HG02642 (cell line): Measurements from ENCODE around the gene CAPN9.
"Not testable (repeated sequence)": the region's sequence is repeated elsewhere in the genome, so short reads cannot be mapped to it uniquely, and the experiment has no call there.

Experiments
- ATAC-seq: cut with Tn5 transposase; IDR thresholded peaks from one replicate; pipeline ENCODE4 v1.9.1; 2021; ENCODE audit warnings: mild to moderate bottlenecking; ENCODE audit not compliant: unreplicated experiment, poor library complexity

CAPN9 gene, protein sequence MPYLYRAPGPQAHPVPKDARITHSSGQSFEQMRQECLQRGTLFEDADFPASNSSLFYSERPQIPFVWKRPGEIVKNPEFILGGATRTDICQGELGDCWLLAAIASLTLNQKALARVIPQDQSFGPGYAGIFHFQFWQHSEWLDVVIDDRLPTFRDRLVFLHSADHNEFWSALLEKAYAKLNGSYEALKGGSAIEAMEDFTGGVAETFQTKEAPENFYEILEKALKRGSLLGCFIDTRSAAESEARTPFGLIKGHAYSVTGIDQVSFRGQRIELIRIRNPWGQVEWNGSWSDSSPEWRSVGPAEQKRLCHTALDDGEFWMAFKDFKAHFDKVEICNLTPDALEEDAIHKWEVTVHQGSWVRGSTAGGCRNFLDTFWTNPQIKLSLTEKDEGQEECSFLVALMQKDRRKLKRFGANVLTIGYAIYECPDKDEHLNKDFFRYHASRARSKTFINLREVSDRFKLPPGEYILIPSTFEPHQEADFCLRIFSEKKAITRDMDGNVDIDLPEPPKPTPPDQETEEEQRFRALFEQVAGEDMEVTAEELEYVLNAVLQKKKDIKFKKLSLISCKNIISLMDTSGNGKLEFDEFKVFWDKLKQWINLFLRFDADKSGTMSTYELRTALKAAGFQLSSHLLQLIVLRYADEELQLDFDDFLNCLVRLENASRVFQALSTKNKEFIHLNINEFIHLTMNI

DNA sequence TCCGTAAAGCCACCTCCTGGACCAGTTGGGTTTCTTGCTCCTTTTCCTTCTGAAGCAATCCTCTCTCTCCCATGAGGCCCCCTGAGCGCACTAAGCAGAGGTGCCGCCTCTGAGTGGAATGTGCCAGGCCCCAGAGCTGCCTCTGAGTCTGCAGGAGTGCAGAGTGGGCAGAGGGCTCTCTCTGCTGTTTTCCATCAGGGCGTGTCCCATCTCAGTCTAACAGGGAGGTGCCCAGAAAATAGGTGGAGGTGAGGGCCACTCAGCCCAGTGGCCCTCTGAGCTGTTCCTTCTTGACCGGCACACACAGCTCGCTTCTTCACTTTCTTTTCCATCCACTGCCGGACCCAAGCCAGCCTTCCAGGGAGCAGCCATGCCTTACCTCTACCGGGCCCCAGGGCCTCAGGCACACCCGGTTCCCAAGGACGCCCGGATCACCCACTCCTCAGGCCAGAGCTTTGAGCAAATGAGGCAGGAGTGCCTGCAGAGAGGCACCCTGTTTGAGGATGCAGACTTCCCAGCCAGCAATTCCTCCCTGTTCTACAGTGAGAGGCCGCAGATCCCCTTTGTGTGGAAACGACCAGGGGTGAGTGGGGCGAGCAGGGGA is at the start of gene CAPN9:
CAPN9 (plus strand) TSS at position 262 of the 604 bp plus-strand sequence; CDS start at position 371, 109 bp downstream.
- ATAC-seq: no peak

DNA sequence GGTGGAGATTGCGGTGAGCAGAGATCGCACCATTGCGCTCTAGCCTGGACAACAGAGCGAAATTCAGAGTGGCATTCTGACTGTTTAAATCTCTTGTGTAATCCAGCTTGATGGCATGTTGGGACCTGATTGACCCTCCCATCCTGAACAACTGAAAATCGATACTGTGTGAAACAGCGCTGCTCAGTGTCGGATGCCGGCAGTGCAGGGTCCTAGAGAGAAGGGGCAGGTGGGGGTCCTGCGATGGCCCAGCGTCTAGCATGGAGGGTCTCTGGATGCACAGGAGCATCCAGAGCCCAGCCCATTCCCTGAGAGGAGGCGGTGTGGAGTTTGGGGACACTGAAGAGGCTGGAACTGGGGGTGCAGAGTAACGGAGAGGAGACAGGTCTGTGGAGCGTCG is 49.1 kb upstream of the CAPN9 start:
- ATAC-seq: no peak

DNA sequence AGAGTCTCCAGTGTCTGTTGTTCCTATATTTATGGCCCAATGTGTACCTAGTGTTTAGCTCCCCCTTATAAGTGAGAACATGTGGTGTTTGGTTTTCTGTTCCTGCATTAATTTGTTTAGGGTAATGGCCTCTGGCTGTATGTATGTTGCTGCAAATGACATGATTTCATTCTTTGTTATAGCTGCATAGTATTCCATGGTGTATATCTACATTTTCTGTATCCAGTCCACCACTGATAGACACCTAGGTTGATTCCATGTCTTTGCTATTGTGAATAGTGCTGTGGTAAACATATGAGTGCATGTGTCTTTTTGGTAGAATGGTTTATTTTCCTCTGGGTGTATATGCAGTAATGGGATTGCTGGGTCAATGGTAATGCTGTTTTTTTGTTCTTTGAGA is 48.2 kb upstream of the CAPN9 start:
- not testable (repeated sequence) for ATAC-seq

DNA sequence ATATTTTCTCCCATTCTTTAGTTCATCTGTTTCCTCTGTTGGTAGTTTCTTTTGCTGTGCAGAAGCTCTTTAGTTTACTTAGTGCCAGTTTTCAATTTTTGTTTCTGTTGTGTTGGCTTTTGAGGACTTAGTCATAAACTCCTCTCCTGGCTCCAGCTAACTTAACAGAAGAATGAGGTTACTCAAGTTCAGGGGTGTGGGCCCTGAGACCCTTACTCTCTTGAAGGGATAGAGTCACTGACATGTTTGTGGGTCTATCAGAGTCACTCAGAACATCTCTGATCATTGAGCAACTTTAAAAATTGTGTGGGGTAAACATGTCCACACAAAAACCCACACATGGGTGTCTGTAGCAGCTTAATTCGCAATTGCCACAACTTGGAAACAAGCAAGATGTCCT is 47.5 kb upstream of the CAPN9 start:
- ATAC-seq: no peak

DNA sequence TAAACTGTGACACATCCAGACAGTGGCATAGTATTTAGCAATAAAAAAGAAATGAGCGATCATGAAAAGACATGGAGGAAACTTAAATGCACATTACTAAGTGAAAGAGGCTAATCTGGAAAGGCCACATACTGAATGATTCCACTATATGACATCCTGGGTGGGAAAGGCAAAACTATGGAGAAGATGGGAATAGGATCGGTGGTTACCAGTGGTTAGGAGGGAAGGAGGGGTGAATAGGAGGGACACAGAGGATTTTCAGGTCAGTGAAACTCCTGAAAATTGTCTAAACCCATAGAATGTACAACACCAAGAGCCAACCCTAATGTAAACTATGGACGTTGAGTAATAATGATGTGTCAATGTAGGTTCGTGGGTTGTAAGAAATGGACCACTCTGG is 47.1 kb upstream of the CAPN9 start:
- ATAC-seq: no peak

DNA sequence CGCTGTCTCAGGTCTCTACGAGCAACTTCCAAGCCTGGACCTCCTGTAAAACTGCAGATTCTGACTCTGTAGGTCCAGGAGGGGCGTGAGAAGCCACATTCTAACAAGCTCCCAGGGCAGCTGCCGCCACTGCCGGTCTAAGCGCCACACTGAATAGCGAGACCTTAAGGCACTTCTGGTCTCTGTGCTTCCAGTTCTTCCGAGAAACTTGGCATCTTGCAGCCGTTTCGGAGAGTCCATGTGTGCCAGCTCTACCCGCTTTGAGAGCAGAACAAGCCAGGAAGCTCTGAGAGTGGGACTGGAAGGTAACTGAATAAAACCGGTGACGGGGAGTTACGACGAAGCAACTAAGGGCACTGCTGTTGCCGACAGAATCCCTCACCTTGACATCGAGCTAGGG is 45.8 kb upstream of the CAPN9 start:
- no peak for ATAC-seq

DNA sequence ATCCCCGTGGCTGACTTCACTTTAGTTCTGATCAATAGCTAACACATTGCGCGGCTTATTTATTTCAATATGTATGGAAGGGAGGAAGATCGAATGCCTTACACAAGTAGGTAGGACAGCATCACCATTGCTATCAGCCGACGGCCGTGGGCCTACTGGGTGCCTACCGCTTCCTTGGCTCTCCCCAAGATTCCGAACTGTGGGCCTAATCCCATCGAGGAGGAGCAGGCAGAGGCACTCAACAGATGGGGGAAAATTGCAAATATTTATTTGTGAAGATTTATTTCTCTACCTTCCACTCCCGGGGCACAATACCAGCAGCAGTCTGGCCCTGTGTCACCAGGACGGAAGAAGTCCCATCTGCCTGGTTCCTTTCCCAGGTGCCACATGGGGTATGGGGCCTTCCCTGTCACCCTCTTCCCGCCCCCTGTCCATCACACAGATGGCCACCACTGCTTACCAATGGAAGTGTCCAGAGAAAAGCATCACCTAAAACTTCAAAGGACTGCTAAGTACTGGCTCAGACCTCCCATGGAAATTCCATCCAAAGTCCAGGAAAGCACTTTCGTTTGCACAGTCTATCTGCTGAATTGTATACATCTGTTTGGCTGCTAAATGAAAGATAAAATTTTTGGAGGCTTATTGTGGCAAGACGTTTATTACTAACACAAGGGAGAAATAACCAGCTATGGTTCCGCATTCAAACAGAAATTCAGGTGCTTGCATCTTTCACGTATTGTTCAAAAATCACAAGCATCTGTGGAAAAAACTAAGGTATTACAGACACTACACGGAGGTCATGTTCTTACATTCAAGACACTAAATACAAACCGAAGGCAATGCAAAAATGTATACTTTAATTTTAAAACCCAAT is 45.1 kb upstream of the CAPN9 start:
- ATAC-seq: no peak

DNA sequence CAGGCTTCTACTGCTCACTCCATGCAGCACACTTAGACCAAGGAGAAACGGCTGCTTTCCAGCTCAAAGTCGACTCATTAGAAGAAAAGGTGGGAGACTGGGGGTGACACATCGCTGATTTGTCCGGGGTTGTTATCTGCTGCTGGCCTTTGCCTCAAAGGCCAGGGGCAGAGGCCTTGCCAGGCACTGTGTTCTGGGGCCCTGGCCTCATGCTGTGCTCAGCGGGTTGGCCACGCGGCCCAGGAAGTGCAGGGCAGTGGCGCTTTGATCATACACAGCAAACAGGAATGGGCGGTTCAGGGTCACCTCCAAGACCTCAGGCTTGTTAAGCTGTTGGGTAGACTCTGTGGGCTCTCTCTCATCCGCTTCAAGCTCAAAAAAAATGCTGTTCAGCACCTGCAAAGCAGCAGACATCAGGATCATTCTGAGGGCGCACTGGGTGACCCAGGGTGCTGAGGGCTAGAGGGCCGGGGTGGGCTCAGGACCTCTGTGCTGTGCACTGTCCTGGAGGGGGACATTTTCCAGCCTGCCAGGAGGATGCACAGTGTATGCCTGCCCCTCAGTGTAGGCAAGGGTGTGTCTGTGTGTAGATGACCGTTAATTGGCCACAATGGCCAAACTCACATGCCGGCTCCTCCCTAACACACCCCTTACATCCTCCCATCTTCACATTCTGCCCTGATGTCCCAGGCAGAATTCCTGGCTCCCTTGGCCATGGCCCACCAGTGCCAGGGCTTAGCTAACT is 44.1 kb upstream of the CAPN9 start:
- ATAC-seq: no peak

DNA sequence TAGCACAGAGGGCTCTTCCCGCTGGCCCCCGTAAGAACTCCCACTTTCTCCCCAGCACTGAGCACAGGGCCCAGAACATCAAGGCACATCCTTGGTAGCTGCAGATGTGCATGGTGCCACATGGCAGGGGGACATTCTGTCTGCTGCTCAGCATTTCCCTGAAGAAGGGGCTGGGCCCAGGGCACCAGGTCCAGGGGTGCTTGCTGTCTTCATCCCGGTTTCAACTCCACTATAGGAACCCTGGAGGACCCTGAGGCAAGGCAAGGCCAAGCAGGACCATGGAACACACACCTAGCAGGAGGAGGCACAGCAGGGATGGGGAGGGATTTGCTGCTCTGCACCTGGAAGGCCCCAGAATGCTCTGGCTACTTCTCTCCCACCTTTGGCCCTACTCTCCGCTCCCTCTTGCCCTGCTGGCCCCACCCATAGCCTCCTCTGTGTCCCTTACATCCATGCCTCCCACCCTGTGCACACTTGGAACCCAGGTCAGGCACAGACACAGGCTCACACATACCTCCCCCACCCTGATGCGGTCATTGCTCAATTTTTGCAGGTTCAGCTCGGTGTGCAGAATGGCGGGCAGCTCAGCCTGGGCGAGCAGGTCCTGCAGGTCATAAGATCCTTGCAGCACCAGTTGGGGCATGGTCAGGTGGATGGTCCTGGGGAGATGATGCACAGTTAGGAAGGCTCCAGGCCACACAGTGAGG is 43.4 kb upstream of the CAPN9 start:
- no peak for ATAC-seq

DNA sequence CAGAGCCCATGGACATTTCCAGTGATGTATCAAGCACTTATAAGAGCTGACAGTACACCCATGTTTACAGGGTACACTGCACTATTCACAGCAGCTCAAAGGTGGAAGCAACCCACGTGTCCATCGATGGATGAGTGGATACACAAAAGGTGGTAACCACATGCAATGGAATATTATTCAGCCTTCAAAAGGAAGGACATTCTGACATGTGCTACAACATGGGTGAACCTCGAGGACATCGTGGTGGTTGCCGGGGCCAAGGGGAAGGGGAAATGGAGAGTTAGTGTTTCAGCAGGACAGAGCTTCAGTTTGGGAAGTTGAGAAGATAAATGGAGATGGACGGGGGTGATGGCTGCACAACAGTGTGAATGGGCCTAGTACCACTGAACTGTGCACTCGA is 42.4 kb upstream of the CAPN9 start:
- no peak for ATAC-seq

DNA sequence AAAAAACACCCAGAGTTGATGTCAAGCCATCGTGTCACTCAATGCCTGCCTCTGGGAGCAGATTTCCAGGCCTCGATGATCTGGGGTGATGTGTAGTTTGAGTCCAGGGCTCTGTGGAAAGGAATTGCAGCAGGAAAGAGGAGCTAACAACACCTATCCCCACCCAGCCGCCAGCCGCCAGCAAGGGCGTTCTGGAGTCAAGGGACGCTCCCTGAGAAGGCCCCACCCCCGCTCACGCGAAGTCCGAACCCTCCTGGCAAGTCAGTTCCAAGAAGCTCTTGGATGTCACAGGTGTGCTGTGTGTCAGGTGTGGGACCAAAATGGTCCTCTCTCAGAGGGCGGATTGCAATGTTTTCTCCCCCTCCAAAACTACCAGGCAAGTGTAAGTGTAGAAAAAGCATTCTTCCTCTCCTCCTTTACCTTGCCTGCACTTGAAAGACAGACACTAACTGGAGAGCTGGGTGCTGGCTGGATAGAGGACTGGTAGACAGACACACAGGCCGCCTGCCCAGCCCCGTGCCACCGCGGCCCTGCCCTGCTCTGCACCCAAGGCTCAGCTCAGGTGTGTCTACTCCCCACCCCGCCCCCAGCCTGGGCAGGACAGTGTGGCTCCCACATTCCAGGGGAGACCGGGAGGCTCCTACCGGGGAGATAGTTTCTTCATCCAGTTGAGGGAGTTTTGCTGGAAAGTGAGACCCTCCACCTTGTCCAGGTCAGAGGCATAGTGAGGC is 41.7 kb upstream of the CAPN9 start:
- no peak for ATAC-seq

DNA sequence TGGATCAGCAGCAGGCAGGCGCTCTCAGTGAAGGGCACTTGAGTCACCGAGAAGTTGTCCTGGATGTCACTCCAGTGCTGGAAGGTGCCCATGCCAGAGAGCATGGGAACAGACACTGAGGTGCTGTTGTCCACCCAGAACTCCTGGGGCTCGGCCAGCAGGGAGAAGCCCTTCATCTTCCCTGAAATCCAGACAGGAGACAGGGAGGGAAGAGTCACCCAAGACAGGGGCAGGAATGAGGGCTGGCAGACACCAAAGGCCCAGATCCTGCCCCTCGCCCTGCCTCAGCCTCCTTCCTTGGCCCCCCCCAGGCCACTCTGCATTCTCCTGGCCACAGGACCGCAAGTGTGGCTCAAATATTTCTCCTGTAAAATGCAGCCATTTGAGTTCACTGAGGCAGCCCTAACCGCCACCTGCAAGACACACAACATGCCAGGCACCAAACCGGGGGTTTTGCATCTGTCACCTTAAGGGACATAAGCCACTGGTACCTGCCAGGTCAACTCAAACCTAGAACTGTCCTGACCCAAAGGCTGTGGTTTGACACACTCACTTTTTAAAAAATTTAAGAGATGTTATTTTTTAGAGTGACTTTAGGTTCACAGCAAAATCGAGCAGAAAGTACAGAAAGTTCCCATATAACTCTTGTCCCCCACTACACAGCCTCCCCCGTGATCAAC is 41.0 kb upstream of the CAPN9 start:
- no peak for ATAC-seq

DNA sequence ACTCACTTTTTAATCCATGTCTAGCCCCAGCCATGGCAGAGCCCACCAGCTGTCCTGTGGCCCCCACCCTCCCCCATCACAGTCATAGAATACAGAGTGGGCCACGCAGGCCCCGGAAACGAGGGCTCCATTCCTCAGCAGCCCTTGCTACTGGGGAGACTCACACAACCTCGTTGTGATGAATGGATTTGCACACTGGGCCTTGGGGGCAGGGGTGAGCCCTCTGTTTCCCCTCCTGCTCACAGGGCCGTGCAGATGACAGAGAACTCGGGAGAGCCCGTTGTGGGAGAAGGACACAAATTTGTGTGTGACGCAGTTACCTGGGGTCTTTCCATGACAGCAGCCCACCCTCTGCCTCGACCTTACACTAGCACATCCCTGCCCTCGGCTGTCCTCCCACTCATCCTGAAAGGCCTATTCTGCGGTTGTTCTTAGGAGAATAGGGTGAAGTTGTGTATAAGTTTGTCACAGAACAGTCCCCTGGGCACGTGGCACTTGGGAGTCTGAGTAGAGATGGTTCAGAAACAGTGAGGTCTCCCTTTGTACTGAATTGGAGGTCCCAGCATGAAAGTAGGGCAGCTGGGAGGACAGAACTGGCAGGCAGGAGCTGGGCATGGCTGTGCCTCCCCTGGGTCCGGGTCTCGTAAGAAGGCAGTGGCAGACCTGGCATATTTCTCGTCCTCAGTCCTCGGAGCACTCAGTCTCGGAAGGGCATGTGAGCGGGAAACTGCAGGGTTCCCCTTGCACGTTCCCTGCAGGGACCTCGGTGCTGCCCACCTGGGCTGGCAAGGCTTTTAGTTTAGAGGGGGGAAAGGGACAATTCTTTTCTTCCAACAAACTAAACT is 40.1 kb upstream of the CAPN9 start:
- no peak for ATAC-seq

DNA sequence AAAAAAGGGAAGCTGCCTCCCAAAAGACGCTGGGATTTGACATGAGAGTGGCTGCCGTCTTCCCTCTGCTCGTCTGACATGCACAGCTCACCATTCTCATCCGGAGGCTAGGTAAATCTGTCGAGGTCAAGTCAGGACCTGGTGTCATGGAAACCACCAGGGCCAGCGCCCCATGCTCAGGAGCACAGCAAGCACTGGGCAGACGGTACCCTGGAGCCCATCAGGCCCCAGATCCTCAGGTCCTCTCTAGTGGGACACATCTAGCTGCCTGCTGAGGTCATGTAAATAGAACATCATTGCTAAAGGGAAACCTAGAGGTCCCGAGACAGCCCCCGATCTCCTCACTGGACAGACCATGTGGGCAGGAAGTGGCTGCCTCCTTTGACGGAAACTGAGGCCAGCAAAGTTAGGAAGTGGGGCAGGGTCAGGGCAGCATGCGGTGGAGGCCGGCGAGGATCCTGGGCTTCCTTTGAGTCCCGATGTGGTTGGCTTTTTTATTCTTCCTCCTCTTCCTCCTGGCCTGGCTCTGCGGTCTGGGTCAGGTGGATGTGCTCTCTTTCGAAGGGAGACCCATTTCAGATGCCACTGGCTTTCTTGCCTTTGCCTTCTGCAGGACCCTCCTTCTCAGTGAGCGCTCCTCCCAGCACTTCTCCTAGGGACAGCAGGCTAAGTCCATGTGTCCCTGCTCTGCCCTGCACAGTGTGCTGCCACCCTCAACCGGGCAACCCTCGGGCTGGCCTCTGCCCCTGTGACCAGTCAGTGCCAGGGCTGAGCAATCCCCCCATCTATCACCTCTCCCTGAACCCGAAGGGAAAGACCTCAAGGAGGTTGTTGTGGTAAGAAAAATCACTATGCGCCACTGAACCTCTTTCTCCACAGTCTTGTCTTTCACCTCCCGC is 39.2 kb upstream of the CAPN9 start:
- no peak for ATAC-seq

DNA sequence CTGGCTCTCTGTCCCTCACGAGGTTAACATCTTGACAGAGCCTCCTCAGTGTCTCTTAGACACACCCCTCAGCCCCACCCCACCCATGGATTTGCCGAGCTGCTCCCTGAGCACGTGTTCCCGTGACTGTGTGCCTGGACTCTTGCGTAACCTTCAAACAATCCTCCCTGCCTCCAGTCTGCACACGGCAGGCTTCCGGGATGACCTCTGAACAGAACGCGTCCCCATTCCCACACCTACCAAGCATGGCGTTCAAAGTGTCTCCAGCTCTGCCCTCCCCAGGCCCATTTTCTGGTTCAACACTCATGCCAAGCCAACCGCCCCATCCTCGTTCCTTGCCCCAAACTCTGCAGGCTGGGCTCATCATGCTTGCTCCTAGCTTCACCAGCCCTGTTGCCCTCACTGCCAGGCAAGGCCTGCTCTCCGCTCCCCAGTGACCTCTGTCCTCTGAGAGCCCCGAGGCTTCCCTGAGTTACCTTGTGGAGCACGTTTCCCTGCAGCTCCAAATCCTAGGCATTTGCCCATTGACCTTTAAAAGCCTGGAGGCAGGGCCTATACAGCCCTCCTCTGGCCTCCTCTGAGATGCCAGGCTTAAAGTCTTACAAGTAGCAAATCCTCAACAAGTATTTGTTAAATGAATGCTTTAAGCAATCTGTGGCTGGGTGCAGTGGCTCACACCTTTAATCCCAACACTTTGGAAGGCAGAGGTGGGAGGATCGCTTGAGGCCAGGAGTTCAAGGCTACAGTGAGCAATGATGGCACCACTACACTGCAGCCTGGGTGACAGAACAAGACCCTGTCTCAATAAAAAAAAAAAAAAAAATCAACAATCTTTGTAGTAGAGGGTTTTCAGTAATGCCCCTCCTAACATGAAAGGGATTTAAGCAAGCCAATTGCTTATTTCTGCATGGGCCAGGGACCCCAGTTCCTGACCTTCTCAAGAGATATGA is 38.3 kb upstream of the CAPN9 start:
- ATAC-seq: no peak
